GM12891 (cell line): Measurements from ENCODE around the gene SYCP3.

Experiments
- DNase-seq: peaks from one replicate; pipeline ENCODE4 v3.0.0; 2011; ENCODE audit warnings: low spot score; ENCODE audit not compliant: insufficient read length
- FAIRE-seq: peaks from 2 replicates; lab custom pipeline; 2011; peaks lifted over from hg19 to GRCh38; lab: Jason Lieb, UNC
- PAX5 ChIP-seq: IDR thresholded peaks from 2 replicates; pipeline ENCODE4 v1.6.1; 2011; ENCODE audit warnings: low read length, moderate library complexity, mild to moderate bottlenecking; ENCODE audit not compliant: insufficient read depth, severe bottlenecking
- POLR2A ChIP-seq: IDR thresholded peaks from 2 replicates; pipeline ENCODE4 v1.6.1; 2011; ENCODE audit warnings: low read depth, low read length, control low read depth
- POLR2AphosphoS5 ChIP-seq: IDR thresholded peaks from 2 replicates; pipeline ENCODE4 v1.6.1; 2011; ENCODE audit warnings: low read depth, low read length, control low read depth
- POU2F2 ChIP-seq: IDR thresholded peaks from 2 replicates; pipeline ENCODE4 v1.6.1; 2011; ENCODE audit warnings: low read depth, mild to moderate bottlenecking, control low read depth, low read length, moderate library complexity
- SPI1 ChIP-seq: IDR thresholded peaks from 2 replicates; pipeline ENCODE4 v1.6.1; 2011; ENCODE audit warnings: low read depth, low read length, control low read depth
- TAF1 ChIP-seq: IDR thresholded peaks from 2 replicates; pipeline ENCODE4 v1.6.1; 2011; ENCODE audit warnings: low read depth, low read length, control low read depth

The SYCP3 gene

DNA sequence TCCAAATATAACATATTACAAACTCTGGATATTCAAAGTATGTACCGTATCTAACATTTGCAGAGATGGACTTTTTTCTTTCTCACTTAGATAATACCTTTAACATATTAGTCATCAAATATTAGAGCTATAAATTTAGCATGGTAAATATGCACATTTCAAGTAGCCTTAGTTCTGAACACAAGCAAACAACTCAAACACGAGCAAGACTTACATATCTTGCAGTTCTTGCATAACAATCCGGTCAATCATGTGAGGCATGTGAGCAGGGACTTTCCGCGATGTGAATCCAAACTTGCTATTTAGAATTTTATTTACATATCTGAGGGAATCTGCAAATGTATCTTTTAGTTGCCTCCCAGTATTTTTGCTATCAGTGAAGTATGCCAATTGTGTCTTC lies 22.1 kb upstream of the SYCP3 start:
- no peak for TF ChIP-seq SPI1
- no peak for TF ChIP-seq POLR2A
- no peak for TF ChIP-seq POLR2AphosphoS5
- TF ChIP-seq PAX5 = no peak
- TF ChIP-seq POU2F2 = no peak
- no peak for TF ChIP-seq TAF1
- DNase-seq (no peak), FAIRE-seq (no peak)

- TF ChIP-seq POLR2AphosphoS5 (no peak), POLR2A (no peak), SPI1 (no peak), TAF1 (no peak), PAX5 (no peak), POU2F2 (no peak)
- FAIRE-seq (peak; percentile 58), DNase-seq (no peak)
Measured at GRCh38 chr12:101759396-101760047, 20.3 kb upstream of the SYCP3 start.

GRCh38 chr12:101750152-101750551 lies 10.9 kb upstream of the SYCP3 start:
- peak; percentile 23 for FAIRE-seq
- TF ChIP-seq POU2F2 (no peak), POLR2AphosphoS5 (no peak), TAF1 (no peak), POLR2A (no peak), PAX5 (no peak), SPI1 (no peak)
- no peak for DNase-seq

DNA sequence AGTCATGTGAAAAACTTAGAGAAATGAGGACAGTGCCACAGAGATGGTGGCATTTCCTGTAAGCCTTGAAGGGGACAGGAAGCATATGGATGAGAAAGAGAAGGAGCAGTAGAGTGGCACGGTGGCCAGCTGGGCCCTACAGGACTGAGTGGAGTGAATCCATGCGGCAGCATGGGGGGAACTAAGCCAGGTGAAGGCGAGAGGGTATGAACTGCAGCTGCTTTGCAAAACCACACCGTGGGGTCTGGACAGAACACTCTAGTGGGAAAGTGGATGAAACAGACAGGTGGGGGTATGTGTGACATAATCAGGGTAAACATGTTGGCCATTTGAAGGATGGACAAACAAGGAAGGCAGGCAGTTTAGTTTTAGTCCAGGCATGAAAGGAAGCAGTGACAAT lies 10.4 kb upstream of the SYCP3 start:
- FAIRE-seq (peak; percentile 43), DNase-seq (no peak)
- TF ChIP-seq POLR2AphosphoS5 (no peak), POLR2A (no peak), POU2F2 (no peak), SPI1 (no peak), PAX5 (no peak), TAF1 (no peak)

- FAIRE-seq (no peak), DNase-seq (no peak)
- TF ChIP-seq POLR2AphosphoS5 = no peak
- no peak for TF ChIP-seq SPI1
- no peak for TF ChIP-seq POU2F2
- no peak for TF ChIP-seq POLR2A
- TF ChIP-seq TAF1 = no peak
- TF ChIP-seq PAX5 = no peak
Measured at GRCh38 chr12:101748907-101749306, 9.6 kb upstream of the SYCP3 start.

DNA sequence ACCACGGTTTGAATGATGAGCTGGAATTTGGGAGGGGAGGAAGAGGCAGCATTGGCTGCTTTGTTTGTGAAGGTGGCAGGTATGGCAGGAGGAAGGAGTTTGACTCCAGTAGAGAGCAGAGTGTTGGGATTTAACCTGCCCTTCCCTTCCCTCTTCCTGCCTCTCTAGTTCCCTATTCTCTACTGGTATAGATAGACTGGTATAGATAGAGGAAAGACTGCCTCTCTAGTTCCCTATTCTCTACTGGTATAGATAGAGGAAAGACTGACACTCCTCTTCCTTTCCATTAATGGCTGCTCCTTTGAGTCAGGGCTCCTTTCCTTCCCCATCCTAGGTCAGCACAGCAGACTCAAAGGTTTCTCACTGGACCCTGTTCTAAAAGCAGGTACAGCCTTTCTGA lies 8.4 kb upstream of the SYCP3 start:
- no peak for DNase-seq
- TF ChIP-seq POLR2A (no peak), TAF1 (no peak), POU2F2 (no peak), SPI1 (no peak), PAX5 (no peak), POLR2AphosphoS5 (no peak)
- no peak for FAIRE-seq

GRCh38 chr12:101746661-101747060 lies 7.4 kb upstream of the SYCP3 start:
- TF ChIP-seq POU2F2 (no peak), POLR2A (no peak), SPI1 (no peak), TAF1 (no peak), PAX5 (no peak), POLR2AphosphoS5 (no peak)
- FAIRE-seq (no peak), DNase-seq (no peak)

- TF ChIP-seq POU2F2 (no peak), POLR2A (no peak), TAF1 (no peak), PAX5 (no peak), POLR2AphosphoS5 (no peak), SPI1 (no peak)
- FAIRE-seq = no peak
- DNase-seq = no peak
Measured at GRCh38 chr12:101746196-101746595, 6.9 kb upstream of the SYCP3 start.

DNA sequence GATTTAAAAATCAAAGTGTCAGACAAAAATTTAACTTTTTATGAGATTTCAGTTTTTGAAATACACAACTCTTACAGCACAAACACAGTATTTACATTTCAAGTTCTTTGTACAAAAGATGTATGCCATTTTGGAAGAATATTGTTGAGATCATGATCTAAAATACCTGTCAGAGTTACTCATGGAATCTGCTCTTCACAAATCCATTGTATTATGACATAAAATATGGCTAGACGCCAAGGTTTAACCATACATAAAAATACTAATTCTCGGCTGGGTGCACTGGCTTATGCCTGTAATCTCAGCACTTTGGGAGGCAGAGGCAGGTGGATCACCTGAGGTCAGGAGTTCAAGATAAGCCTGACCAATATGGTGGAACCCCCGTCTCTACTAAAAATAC lies 6.2 kb upstream of the SYCP3 start:
- no peak for TF ChIP-seq SPI1
- no peak for TF ChIP-seq TAF1
- no peak for TF ChIP-seq POLR2AphosphoS5
- no peak for TF ChIP-seq POLR2A
- TF ChIP-seq POU2F2 = no peak
- TF ChIP-seq PAX5 = no peak
- no peak for FAIRE-seq
- no peak for DNase-seq

GRCh38 chr12:101743724-101744472 lies 4.6 kb upstream of the SYCP3 start:
- TF ChIP-seq PAX5 = peak; percentile 84
- no peak for TF ChIP-seq TAF1
- peak; percentile 79 for TF ChIP-seq POU2F2
- TF ChIP-seq POLR2AphosphoS5 = 0 out of 2 replicates have a peak, but pooled peaks have one; percentile 20
- 0 out of 2 replicates have a peak, but pooled peaks have one; percentile 6 for TF ChIP-seq SPI1
- 0 out of 2 replicates have a peak, but pooled peaks have one; percentile 29 for TF ChIP-seq POLR2A
- DNase-seq = no peak
- peak; percentile 97 for FAIRE-seq
